GM18526 (cell line): ENCODE measurements around the gene ZBTB42.

ENCODE experiments used
- POLR2A ChIP-seq: IDR thresholded peaks from 3 replicates; pipeline ENCODE4 v1.6.1; 2011; ENCODE audit not compliant: insufficient read length; ENCODE audit errors: extremely low read depth

ZBTB42 gene

GRCh38 chr14:104766863-104767633, 33.9 kb upstream of the ZBTB42 start:
- no peak for TF ChIP-seq POLR2A

GRCh38 chr14:104767634-104767918, 33.3 kb upstream of the ZBTB42 start:
- TF ChIP-seq POLR2A: no peak

DNA sequence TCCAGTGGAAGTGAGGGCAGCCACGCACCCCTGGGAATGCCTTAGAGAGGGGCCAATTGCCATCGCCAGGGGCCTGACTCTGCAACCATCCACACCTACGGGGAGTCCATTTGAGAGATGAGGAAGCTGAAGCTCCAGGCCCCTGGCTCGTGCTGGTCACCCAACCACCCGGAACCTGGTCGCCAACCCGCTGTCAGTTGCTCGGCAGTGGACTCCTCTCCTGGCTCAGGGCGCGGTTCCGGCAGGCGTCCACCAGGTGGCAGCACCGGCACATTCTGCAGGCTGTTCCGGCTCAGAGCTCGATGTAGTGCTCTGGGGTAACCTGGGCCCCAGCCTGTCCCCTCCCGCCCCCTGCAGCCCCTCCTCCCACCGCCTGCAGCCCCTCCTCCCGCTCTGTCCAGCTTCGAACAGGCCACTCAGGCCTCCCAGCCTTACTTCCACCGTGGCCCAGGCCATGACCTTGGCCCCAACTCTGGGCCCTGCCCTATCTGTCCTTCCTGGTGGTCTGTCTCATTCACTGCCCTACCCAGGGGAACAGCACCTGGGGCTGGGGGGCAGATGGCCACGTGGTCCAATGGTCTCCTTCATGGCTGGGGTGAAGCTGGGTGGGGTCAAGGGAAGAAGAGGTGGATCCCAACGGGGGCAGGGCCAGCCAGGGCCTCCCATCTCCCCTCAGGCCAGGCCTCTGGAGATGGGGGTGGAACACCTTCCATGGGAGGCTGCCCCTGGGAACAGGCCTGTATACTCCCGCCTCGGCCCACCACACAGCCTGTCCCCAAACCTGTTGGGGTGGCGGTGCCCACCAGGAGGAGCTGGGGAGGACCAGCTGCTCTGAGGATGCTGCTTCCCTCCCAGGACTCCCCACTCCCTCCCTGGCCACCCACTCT, 32.2 kb upstream of the ZBTB42 start:
- TF ChIP-seq POLR2A: no peak

DNA sequence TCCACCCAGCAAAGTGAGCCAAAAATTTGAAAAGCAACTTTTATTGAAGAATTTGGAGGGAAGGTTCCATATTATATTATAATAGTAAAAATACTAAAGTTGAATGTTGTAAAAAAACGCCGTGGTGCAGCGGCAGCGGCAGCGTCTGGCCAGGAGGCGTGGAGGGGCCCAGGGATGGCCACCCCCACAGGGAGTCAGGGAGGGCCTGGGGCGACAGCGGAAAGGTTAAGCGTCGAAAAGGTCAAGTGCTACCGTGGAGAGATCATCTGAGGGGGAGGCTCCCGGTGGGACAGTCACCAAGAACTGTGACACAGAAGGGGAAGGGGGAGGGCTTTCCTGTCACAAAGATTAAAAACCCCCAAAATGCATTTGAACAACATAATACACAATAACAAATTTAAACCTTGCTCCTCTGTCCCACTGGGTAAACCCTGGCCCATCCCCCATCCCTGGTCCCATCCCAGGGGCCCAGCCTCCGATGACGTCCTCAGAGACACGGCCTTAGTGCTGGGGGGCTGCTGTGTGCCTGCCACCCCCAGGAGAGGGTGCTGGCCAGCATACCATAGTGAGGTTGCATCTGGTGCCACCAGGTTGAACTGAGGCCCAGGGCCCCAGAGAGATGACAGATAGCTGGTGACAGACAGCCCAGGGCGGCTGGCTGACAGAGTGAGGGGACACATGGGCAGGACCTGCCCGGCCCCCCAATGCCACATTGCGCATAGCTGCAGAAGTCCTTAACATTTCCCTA, 31.4 kb upstream of the ZBTB42 start:
- no peak for TF ChIP-seq POLR2A

DNA sequence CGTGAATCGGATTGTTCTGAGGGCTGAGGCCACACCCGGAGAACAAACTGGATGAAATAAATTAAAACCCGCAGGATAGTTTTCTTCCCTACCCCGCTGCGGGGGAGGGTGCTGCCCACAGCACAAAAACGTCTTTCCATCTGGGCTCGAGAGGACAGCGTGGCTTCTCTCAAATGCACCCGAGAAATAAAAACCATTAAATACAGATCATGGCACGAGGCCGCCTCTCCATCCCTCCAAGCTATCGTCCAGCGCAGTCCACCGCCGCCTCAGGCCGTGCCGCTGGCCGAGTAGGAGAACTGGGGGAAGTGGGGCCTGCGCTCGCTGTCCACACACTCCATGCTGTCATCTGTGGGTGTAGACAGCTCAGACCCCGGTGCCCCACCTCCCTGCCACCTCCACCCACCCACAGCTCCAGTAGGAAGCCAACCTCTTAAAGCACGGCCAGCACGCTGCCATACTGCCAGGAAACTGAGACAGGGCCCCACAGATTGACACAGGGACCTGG, 30.8 kb upstream of the ZBTB42 start:
- no peak for TF ChIP-seq POLR2A

DNA sequence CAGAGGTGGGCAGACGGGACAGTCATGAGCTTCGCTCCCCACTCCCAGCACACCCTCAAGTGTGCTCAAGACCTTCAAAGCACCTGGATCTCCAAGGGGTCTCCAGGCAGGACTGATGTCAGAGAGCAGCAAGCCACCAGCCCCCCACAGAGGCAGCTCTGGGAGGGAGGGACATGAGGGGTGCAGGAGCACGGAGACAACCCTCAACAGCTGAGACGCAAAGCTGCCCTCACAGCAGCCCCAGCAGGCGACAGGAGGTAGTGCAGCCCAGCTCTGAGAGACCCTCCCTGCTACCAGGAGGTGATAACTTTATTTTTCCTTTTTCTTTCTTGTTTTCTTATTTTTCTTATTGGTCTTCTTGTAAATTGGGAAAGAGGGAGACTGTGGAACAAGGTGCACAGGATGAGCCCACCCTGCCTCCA, 30.0 kb upstream of the ZBTB42 start:
- TF ChIP-seq POLR2A: no peak

DNA sequence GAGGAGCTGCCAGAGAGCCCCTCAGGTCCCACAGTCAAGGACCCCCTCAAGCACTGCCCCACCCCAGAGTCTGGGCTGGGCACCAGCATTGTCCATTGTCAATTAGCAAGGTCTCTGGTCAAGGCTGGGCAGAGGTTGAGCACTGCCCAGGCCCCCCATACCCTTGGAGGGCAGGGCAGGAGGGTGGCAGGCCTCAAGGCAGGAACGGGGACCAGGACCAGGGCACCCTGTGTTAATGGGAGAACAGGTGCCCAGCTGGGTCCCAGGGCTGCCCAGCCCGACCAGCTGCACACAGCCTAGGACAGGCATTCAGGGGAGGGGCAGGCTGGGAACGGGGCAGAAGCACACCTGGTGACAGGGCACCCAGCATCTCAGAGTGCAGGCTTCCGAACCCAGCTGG, 29.5 kb upstream of the ZBTB42 start:
- TF ChIP-seq POLR2A: no peak

DNA sequence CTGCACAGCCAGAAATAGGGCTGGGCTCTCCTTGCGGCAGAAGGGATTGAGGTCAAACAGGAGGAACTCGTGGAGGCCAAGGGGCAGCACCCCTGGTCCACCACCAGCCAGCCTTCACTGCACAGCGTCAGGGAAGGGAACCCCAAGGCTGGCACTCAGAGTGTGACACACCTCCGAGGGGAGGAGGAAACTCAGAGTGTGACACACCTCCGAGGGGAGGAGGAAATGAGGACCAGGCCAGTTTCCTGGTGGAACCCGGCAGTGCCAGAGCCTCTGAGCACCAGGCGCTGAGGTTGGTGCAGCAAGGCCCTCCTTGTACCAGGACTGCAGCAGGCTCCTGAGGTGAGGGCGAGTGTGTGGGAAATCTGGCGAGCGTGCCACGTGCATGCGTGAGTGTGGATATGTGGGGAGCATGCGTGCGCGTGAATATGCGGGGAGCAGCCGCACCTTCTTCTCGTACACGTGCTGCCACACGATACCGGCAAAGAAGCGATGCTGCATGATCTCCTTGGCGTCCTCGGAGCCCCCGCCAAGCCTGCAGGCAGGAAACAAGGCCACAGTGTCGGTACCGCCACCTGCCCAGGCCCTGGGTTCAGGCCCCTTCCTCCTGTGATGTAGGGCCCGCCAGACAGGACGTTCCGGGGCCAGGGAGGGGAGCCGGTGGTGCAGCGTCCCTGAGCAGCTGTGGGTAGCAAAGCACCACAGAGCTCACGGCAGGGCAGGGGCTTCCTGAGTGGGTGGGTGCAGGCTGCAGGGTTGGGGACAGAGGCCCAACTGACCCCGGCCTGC, 28.8 kb upstream of the ZBTB42 start:
- no peak for TF ChIP-seq POLR2A

DNA sequence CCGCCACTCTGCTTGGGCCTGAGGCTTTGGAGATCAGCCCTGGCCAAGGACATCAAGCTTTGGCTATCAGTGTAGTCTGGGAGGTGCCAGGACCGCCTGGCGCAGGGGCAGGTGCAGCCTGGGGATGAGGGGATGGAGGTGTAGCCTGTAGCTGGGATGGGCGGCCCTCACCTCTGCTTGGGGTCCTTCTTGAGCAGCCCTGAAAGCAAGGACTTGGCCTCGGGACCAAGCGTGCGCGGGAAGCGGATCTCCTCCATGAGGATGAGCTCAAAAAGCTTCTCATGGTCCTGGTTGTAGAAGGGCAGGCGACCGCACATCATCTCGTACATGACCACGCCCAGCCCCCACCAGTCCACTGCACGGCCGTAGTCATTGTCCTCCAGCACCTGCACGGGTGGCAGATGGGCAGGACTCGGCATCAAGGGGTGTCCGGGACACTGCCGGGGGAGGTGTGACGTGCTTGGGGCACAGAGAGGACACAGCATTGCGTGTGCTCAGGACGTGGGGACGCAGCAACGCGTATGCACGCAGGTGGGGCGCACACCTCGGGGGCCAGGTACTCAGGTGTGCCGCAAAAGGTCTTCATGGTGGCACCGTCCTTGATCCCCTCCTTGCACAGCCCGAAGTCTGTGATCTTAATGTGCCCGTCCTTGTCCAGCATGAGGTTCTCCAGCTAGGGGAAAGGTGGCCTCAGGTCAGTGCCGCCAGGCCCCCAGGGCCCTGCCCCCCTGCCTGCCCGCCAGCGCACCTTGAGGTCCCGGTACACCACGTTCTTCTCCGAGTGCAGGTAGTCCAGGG, 28.0 kb upstream of the ZBTB42 start:
- TF ChIP-seq POLR2A: no peak

GRCh38 chr14:104773505-104774452, 27.1 kb upstream of the ZBTB42 start:
- no peak for TF ChIP-seq POLR2A

DNA sequence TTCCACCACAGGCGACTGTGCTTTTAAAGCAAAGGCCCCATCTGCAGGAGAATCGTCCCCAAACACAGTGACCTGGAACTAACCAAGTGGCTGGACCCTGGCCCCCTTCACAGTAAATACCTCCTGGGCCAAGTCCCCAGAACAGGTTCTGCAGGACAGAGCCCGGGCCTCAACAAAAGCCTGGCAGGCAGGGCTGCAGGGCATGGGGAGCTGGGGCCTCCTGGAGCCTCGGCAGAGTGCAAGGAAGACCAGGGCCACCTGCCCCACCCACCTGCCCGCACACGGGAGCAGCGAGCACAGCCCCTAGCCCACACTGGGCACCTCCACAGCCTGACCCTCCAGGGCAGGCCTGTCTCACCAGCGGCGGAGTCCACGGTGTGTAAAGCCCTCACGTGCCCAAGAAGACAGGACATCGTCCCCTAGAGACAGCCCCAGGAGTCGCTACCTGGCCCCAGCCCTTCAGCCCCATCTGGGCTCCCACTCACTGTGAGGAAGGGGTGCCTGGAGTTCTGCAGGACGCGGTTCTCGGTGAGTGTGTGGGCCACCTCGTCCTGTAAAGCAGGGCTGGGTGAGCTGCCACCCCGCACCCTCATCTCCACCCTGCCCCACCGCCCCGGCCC, 26.3 kb upstream of the ZBTB42 start:
- no peak for TF ChIP-seq POLR2A

DNA sequence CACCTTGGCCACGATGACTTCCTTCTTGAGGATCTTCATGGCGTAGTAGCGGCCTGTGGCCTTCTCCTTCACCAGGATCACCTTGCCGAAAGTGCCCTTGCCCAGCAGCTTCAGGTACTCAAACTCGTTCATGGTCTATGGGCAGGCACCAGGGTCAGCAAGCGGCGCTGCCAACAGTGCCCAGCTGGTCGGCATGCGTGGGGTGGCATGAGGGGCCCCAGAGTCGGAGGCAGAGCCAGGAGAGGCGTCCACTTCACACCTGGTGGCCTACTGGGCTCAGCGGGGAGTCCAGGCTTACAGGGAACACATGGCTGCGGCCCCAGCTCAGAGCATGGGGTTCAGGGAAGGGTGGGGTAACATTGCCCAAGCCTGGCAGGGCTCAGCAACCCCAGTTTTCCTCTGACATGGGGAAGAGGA, 25.8 kb upstream of the ZBTB42 start:
- no peak for TF ChIP-seq POLR2A
